Measurements from ENCODE around the gene MIEN1.
A peak's percentile ranks its signal among the peaks of the same experiment; 100 is the strongest.
"Not testable (repeated sequence)": the region's sequence is repeated elsewhere in the genome, so short reads cannot be mapped to it uniquely, and the experiment has no call there.

The MIEN1 gene

DNA sequence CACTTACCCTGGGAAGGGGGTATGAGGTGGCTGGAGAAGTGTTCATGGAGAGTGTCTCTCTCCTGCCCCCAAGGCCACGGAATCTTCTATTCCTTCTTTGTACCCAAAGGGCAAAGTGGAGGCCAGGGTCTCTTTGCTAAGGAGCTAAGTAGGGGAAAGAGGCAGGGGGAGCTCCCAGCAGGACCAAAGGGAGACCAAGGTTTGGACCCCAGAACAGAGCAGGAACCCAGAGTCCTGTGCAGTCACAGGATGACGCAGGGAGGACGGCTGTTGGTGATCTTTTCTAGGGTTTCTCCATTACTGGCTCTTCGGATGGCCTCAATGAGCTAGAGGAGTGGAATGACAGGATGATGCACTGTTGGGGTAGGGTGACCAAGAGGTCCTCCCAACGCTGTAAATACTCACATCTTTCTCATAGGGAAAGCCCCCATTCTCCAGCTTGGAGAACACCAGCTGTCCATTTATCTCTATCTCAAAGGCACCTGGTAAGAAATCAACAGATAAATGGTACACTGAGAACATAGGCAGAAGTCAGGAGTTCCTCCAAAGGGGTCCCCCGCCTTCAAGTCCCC lies 966 bp downstream of the MIEN1 start:
- H3K4me3 ChIP-seq: peak overlapping the region; percentile 73 to 82
- intact Hi-C loops (cut with DNase I; ENCODE audit: low total_unique reads): no loop called here
- H3K27ac ChIP-seq: peak overlapping the region; percentile 85 to 91
- H3K9me3 ChIP-seq: no peaks in the 10 kb centered on the region
- peaks cover 23 to 49% (median 41%) of the 10 kb centered on the region in 3 donors for H3K36me3 ChIP-seq
- peaks cover 0 to 15% (median 10%) of the 10 kb centered on the region in 4 donors for H3K4me1 ChIP-seq
- no peaks in the 10 kb centered on the region for H3K27me3 ChIP-seq
- no peak for DNase-seq
- TF ChIP-seq, protein P1, sequence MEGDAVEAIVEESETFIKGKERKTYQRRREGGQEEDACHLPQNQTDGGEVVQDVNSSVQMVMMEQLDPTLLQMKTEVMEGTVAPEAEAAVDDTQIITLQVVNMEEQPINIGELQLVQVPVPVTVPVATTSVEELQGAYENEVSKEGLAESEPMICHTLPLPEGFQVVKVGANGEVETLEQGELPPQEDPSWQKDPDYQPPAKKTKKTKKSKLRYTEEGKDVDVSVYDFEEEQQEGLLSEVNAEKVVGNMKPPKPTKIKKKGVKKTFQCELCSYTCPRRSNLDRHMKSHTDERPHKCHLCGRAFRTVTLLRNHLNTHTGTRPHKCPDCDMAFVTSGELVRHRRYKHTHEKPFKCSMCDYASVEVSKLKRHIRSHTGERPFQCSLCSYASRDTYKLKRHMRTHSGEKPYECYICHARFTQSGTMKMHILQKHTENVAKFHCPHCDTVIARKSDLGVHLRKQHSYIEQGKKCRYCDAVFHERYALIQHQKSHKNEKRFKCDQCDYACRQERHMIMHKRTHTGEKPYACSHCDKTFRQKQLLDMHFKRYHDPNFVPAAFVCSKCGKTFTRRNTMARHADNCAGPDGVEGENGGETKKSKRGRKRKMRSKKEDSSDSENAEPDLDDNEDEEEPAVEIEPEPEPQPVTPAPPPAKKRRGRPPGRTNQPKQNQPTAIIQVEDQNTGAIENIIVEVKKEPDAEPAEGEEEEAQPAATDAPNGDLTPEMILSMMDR (IDR thresholded peaks at IDR 0.05): no peak

DNA sequence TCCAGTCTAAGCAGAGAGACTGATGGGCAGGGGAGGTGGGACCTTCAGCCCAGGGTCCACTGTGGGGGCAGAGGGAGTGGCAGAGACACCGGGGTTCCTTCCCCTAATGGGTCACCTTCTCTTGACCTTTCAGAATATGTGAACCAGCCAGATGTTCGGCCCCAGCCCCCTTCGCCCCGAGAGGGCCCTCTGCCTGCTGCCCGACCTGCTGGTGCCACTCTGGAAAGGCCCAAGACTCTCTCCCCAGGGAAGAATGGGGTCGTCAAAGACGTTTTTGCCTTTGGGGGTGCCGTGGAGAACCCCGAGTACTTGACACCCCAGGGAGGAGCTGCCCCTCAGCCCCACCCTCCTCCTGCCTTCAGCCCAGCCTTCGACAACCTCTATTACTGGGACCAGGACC lies 2.8 kb downstream of the MIEN1 start:
- Histone ChIP-seq H3K27me3 (no peaks in the 10 kb centered on the region), H3K27ac (no peak overlapping the region), H3K9me3 (no peaks in the 10 kb centered on the region), H3K4me3 (no peak overlapping the region), H3K36me3 (peaks cover 35 to 67% (median 53%) of the 10 kb centered on the region in 3 donors), H3K4me1 (peaks cover 0 to 15% (median 10%) of the 10 kb centered on the region in 4 donors)
- intact Hi-C loops (cut with DNase I; ENCODE audit: low total_unique reads): no loop called here
- TF ChIP-seq, protein P1 (IDR thresholded peaks at IDR 0.05): no peak
- no peak for DNase-seq

GRCh38 chr17:39726617-39727016 lies 3.7 kb downstream of the MIEN1 start:
- peaks cover 0 to 15% (median 10%) of the 10 kb centered on the region in 4 donors for H3K4me1 ChIP-seq
- H3K36me3 ChIP-seq: peaks cover 44 to 77% (median 60%) of the 10 kb centered on the region in 3 donors
- intact Hi-C loops (cut with DNase I; ENCODE audit: low total_unique reads): no loop called here
- H3K27ac ChIP-seq: no peak overlapping the region
- H3K27me3 ChIP-seq: no peaks in the 10 kb centered on the region
- no peak overlapping the region for H3K4me3 ChIP-seq
- DNase-seq: no peak
- TF ChIP-seq, protein P1 (IDR thresholded peaks at IDR 0.05): no peak
- no peaks in the 10 kb centered on the region for H3K9me3 ChIP-seq

GRCh38 chr17:39725923-39726322 lies 4.4 kb downstream of the MIEN1 start:
- intact Hi-C loops (cut with DNase I; ENCODE audit: low total_unique reads); H3K27ac ChIP-seq; H3K27me3 ChIP-seq; H3K4me3 ChIP-seq; H3K9me3 ChIP-seq; DNase-seq: not testable (repeated sequence)
- peaks cover 46 to 81% (median 60%) of the 10 kb centered on the region in 3 donors for H3K36me3 ChIP-seq
- peaks cover 0 to 15% (median 10%) of the 10 kb centered on the region in 4 donors for H3K4me1 ChIP-seq

DNA sequence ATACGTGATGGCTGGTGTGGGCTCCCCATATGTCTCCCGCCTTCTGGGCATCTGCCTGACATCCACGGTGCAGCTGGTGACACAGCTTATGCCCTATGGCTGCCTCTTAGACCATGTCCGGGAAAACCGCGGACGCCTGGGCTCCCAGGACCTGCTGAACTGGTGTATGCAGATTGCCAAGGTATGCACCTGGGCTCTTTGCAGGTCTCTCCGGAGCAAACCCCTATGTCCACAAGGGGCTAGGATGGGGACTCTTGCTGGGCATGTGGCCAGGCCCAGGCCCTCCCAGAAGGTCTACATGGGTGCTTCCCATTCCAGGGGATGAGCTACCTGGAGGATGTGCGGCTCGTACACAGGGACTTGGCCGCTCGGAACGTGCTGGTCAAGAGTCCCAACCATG lies 5.6 kb downstream of the MIEN1 start:
- Histone ChIP-seq H3K4me3 (no peak overlapping the region), H3K27me3 (no peaks in the 10 kb centered on the region), H3K27ac (no peak overlapping the region), H3K9me3 (no peaks in the 10 kb centered on the region), H3K36me3 (peaks cover 51 to 93% (median 61%) of the 10 kb centered on the region in 3 donors), H3K4me1 (peaks cover 0 to 12% (median 7%) of the 10 kb centered on the region in 4 donors)
- DNase-seq: no peak
- intact Hi-C loops (cut with DNase I; ENCODE audit: low total_unique reads): no loop called here
- TF ChIP-seq, protein P1 (IDR thresholded peaks at IDR 0.05): no peak

DNA sequence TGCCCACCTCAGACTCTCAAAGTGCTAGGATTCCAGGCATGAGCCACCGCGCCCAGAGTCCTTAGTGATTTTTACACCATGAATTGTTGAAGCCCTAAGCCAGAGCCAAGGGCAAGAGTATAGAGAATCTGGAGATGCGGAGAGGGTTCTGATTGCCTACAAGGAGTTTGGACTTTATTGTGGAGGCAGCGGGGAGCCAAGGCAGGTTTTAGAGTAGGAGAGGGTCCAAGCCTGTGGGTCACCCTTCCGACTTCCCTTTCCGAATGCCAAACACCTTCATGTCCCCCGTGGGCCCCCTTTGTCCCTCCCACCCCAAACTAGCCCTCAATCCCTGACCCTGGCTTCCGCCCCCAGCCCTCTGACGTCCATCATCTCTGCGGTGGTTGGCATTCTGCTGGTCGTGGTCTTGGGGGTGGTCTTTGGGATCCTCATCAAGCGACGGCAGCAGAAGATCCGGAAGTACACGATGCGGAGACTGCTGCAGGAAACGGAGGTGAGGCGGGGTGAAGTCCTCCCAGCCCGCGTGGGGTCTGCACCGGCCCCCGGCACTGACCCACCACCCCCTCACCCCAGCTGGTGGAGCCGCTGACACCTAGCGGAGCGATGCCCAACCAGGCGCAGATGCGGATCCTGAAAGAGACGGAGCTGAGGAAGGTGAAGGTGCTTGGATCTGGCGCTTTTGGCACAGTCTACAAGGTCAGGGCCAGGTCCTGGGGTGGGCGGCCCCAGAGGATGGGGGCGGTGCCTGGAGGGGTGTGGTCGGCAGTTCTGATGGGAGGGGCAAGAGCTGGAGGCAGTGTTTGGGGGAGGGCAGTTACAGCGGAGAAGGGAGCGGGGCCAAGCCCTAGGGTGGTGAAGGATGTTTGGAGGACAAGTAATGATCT lies 7.1 kb downstream of the MIEN1 start:
- Histone ChIP-seq H3K27me3 (no peaks in the 10 kb centered on the region), H3K4me1 (no peaks in the 10 kb centered on the region), H3K27ac (no peak overlapping the region), H3K9me3 (no peaks in the 10 kb centered on the region), H3K36me3 (peaks cover 59 to 97% (median 69%) of the 10 kb centered on the region in 3 donors), H3K4me3 (no peak overlapping the region)
- no peak for DNase-seq
- intact Hi-C loops (cut with DNase I; ENCODE audit: low total_unique reads): no loop called here
- TF ChIP-seq, protein P1 (IDR thresholded peaks at IDR 0.05): no peak

Measured in tibial artery (tissue), 4 donors.